Type B pancreatic cell (in vitro differentiated cells): Measurements from ENCODE around the gene MMP25. TPM values are rescaled to one million over a fixed set of nuclear protein-coding genes. Genes with fewer than 3 reads are reported as not detected.

Experiments
- DNase-seq: peaks from one replicate; pipeline ENCODE4 v3.0.0; 2021; ENCODE audit warnings: mixed read lengths; ENCODE audit not compliant: unreplicated experiment; ENCODE audit errors: extremely low spot score
- H3K27ac Mint-ChIP-seq: 2 replicates; pipeline ENCODE4 v1.8.0; 2021; ENCODE audit warnings: mild to moderate bottlenecking, mixed read lengths
- H3K27me3 Mint-ChIP-seq: 2 replicates; pipeline ENCODE4 v1.8.0; 2021; ENCODE audit warnings: mixed read lengths
- H3K36me3 Mint-ChIP-seq: 2 replicates; pipeline ENCODE4 v1.8.0; 2021; ENCODE audit warnings: mixed read lengths
- H3K4me1 Mint-ChIP-seq: one replicate; pipeline ENCODE4 v1.8.0; 2021; ENCODE audit warnings: mixed read lengths; ENCODE audit not compliant: unreplicated experiment
- H3K4me3 Mint-ChIP-seq: 2 replicates; pipeline ENCODE4 v1.8.0; 2021; ENCODE audit warnings: mild to moderate bottlenecking, mixed read lengths
- H3K9me3 Mint-ChIP-seq: 2 replicates; pipeline ENCODE4 v1.8.0; 2021; ENCODE audit warnings: mixed read lengths
- CTCF ChIP-seq: fragments of 200-600 bp; sonication (generic); conservative IDR thresholded peaks from 2 replicates; pipeline ENCODE4 v1.5.0; 2021; ENCODE audit warnings: antibody characterized with exemption, mild to moderate bottlenecking
- total RNA-seq: library from RNA; stranded (reverse); gene quantifications from 2 replicates; pipeline ENCODE4 v1.2.1, GENCODE V29; 2021; ENCODE audit warnings: low replicate concordance

MMP25 gene
- total RNA-seq, 1 donor from 2014 or later = 0.14 TPM

GRCh38 chr16:3089717-3090592 is 43.6 kb downstream of the MMP25 start:
- Mint-ChIP-seq H3K27me3 (peaks cover 7% of the 10 kb centered on the region), H3K4me3 (no peak overlapping the region), H3K36me3 (no peaks in the 10 kb centered on the region)

GRCh38 chr16:3091551-3091950 is 45.2 kb downstream of the MMP25 start:
- Mint-ChIP-seq H3K4me1 (peaks cover 14% of the 10 kb centered on the region), H3K36me3 (no peaks in the 10 kb centered on the region), H3K27ac (no peak overlapping the region), H3K27me3 (peaks cover 9% of the 10 kb centered on the region), H3K9me3 (no peaks in the 10 kb centered on the region), H3K4me3 (no peak overlapping the region)
- no peak for TF ChIP-seq CTCF
- DNase-seq = no peak

More at GRCh38 chr16:3089717-3090592, 43.6 kb downstream of the MMP25 start:
- no peak for TF ChIP-seq CTCF
- Mint-ChIP-seq H3K9me3 (no peaks in the 10 kb centered on the region), H3K4me1 (peaks cover 14% of the 10 kb centered on the region), H3K27ac (no peak overlapping the region)
- DNase-seq = no peak

- Mint-ChIP-seq H3K4me1 (peaks cover 14% of the 10 kb centered on the region), H3K9me3 (no peaks in the 10 kb centered on the region), H3K36me3 (no peaks in the 10 kb centered on the region), H3K27me3 (peaks cover 18% of the 10 kb centered on the region), H3K4me3 (no peak overlapping the region), H3K27ac (no peak overlapping the region)
- no peak for TF ChIP-seq CTCF
- DNase-seq = no peak
Observed at GRCh38 chr16:3092501-3092941, 46.2 kb downstream of the MMP25 start.

GRCh38 chr16:3094289-3095027 is 48.1 kb downstream of the MMP25 start:
- Mint-ChIP-seq H3K36me3 (no peaks in the 10 kb centered on the region), H3K4me1 (peaks cover 9% of the 10 kb centered on the region), H3K27ac (no peak overlapping the region), H3K27me3 (peaks cover 37% of the 10 kb centered on the region), H3K4me3 (no peak overlapping the region), H3K9me3 (no peaks in the 10 kb centered on the region)
- DNase-seq = no peak
- TF ChIP-seq CTCF = peak; percentile 68

GRCh38 chr16:3095869-3096268 is 49.5 kb downstream of the MMP25 start:
- H3K27ac Mint-ChIP-seq = no peak overlapping the region
- DNase-seq = no peak
- peaks cover 48% of the 10 kb centered on the region for H3K27me3 Mint-ChIP-seq
- no peaks in the 10 kb centered on the region for H3K9me3 Mint-ChIP-seq
- peaks cover 13% of the 10 kb centered on the region for H3K4me1 Mint-ChIP-seq
- H3K36me3 Mint-ChIP-seq = no peaks in the 10 kb centered on the region
- no peak overlapping the region for H3K4me3 Mint-ChIP-seq
- peak; percentile 35 for TF ChIP-seq CTCF
